HG02943 (cell line): Measurements from ENCODE around the gene ZMPSTE24.
A peak's percentile ranks its signal among the peaks of the same experiment; 100 is the strongest.
"Not testable (repeated sequence)": the region's sequence is repeated elsewhere in the genome, so short reads cannot be mapped to it uniquely, and the experiment has no call there.

Experiments used
- ATAC-seq: cut with Tn5 transposase; IDR thresholded peaks from one replicate; pipeline ENCODE4 v1.9.1; 2021; ENCODE audit warnings: mild to moderate bottlenecking, low read depth, moderate library complexity; ENCODE audit not compliant: unreplicated experiment

Gene ZMPSTE24

DNA sequence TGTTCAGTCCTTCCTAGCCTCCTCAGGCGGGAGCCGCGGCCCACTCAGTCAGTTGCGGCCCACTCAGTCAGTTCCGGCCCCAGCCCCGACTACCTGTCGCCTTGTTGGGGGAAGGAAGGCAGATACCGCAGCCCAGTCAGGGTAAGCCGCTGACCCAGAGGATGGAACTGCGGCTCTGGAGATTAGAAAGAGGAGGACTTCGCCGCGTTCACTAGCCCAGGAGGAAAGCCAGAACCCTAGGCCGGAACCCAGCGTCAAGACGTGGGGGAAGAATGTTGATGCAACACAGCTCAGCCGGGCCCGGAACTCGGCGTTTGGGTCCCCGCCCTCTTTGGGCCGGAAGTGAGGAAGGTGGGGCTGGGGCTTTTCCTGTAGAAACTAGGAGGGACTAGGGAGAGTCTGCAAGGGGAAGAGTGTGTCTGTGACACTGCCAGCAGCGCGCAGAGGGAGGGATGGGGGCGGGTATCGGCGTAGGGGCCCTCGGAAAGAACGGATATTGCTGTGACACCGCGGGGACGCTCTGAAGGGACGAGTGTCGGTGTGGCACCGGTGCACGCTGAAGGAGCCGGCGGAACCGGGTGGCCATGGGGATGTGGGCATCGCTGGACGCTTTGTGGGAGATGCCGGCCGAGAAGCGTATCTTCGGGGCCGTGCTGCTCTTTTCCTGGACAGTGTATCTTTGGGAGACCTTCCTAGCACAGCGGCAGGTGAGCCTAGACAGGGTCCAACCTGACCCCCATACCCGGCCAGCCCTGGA is at the start of gene ZMPSTE24:
ZMPSTE24 (plus strand) TSS at position 549 of the 757 bp plus-strand sequence; CDS start at position 585, 36 bp downstream.
- ATAC-seq: peak; percentile 87

DNA sequence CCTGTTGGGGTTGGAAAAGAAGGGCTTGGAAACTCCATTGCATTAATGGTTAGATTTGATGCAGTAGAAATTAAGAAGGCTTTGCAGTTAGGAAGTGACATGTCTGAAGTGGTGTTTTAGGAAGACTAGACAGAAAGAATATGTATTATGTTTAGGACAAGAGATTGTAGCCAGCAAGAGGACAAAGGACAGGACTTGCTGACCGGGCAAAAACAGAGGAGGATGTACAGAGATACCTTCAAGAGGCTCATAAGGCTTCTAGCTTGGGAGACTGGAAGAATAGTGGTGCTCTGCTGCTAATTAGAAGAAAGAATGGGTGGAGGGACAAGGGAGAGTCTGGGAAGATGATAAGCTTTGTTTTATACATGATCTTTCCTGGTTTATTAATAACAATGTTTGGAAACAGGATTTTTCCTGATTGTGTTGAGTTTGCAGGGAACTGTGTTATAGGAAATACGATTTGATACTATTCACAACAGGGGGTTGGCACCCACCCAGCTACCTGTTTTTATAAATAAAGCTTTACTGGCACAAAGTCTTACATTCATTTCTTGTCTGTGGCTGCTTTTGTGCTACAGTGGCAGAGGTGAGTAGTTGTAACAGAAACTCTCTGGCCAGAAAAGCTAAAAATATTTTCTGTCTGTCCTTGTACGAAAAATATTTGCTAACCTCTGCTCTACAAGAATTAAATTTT is 47.4 kb upstream of the ZMPSTE24 start:
- ATAC-seq: no peak

DNA sequence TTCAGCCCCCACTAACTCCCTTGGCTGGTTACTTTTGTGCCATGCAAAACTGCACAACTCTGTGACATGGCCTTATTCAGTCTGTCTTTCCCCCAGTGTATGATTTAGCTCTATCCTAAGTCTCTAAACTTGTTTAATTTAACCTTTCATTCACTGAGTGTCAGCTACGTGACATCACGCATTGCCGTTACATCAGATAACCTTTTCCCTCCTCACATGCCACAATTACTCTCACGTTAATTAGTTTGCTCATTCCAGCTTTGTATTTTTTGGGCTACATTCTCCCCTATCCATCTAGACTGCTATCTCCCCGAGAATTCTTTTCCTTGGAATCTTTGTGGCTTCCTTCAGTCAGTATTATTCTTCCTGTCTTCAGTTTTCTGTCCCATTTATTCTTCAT is 39.7 kb upstream of the ZMPSTE24 start:
- ATAC-seq: no peak

DNA sequence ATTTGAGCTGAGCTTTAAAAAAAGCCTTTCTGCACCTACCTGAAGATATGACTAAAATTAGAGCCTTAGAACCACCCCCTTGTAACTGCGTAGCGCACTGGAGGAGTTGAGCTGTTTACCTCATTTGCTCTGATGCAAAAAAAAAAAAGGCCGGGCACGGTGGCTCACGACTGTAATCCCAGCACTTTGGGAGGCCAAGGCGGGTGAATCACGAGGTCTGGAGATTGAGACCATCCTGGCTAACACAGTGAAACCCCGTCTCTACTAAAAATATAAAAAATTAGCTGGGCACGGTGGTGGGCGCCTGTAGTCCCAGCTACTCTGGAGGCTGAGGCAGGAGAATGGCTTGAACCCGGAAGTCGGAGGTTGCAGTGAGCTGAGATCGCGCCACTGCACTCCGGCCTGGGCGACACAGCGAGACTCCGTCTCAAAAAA is 36.5 kb upstream of the ZMPSTE24 start:
- not testable (repeated sequence) for ATAC-seq

DNA sequence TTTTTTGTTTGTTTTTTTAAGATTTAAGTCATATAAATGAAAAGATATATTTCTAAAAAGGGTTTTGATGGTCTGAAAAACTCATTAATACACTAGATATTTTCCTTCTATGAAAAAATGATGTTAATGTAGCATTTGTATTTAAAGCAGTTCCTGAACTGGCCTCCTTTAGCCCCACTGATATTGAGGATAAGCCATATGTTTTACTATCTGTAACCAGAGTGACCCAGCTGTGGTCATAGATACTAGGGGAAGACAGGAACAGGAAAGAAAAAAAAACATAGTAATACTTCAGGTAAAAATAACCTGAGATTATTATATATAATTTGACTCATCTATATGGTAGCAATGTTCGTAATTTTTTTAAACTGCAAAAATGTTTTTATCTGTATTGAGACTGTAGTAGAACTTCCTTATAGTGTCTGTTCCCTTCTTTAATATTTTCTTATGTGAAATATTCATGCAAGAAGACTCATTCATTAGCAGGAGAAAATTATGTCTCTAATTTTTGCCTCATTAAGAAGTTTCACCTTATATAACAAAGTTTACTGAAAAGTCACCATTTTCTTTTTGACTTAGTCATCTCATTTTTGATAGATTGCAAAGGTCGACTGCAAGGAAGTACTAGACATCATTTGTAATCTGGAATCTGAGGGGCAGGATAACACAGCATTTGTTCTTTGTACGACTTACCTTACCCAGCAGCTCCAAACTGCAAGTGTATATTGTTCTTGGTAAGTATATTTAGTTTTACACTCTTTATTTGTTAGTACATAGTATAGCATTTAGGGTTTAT is 35.9 kb upstream of the ZMPSTE24 start:
- no peak for ATAC-seq

DNA sequence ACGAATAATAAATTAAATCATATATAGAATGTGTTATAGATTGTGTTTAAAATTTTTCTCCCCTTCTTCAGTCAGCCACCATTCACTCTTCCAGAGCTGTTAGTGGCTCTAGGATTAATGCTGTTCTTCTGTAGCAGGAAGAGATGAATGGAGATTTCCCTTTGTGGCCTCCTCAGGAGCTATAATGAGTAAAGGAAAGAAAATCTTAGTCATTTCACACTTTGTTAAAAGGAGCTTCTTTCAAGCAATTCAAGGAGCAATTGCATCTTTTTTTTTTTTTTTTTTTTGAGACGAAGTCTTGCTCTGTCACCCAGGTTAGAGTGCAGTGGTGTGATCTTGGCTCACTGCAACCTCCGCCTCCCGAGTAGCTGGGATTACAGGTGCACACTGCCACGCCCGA is 34.0 kb upstream of the ZMPSTE24 start:
- ATAC-seq: no peak

DNA sequence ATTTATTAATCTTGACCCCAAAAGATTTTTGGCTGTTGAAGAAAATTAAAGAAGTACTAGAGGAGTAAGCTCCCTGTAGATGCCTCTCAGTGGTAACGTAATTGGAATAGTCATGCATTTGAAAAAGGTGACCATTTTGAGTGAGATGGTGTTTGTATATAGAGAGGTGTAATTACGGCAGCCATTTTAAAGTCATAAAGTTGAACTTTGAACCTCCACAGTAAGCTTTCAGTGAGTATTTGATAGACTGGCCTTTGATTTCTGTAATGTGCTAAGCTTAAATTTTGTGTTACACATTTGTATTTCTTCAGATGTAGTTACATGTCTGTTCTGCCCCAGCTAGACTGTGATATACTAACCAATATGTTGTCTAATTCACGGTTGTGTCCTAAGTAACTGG is 31.8 kb upstream of the ZMPSTE24 start:
- ATAC-seq: no peak

DNA sequence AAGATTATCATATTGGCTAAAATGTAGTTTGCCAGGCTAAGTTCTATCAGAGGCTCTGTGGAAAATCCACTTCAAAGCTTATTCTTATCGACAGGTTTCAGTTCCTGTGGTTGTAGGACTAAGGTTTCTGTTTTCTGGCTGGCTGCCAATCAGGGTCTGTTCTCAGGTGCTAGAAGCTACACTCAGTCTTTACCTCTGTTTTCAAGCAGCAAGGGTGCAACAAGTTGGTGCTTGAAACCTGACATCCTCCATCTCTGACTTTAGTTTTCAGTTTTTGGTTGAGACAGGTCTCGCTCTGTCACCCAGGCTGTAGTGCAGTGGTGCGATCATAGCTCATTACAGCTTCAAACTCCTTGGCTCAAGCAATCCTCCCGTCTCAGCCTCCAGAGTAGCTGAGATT is 25.6 kb upstream of the ZMPSTE24 start:
- peak; percentile 91 for ATAC-seq

DNA sequence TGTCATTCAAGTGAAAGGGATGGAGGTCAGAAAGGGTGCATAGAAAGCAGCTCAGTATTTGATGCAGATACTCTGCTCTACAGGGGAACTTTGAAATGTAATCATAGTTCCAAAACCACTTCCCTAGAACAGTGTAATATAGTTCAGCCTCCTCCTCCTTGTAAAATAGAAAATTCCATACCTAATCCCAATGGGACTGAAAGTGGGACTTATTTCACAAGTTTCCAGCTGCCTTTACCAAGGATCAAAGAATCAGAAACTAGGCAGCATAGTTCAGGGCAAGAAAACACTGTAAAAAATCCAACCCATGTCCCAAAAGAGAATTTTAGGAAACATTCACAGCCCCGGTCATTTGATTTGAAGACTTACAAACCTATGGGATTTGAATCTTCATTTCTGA is 18.4 kb upstream of the ZMPSTE24 start:
- no peak for ATAC-seq

DNA sequence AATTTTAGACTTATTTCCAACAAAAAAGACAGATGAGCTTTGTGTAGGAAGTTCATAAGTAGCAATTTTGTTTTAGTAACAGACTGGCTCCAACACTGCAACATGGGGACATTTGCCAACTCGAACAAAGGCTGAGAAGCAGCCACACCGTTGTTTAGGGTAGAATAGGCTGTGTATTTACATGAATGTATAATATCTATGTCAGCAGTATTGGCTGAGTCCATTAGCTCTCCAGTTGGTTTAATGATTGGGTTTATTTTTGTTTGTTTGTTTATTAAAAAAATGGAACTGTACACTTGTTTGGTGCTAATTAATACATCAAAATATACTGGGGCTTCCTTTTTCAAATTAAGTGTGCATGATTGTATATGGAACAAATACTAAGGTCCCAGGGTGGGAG is 17.6 kb upstream of the ZMPSTE24 start:
- ATAC-seq: no peak

DNA sequence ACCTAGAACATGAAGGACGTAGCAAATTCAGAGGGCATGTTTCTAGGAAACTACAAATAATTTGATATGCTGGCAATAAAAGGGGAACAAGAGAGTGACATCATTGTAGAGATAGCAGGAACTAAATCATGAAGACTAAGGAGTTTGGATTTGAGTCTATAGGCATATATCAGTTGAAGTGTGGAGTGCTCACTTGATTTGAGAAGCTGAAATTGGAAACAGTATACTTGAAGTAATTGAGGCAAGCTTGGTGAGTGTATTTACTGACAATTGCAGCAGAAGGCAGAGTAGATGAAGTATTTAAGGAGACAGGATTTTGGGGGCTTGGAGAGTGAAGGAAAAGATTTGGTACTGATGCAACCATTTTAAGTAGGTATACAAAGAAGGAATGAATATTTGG is 16.7 kb upstream of the ZMPSTE24 start:
- ATAC-seq: no peak

DNA sequence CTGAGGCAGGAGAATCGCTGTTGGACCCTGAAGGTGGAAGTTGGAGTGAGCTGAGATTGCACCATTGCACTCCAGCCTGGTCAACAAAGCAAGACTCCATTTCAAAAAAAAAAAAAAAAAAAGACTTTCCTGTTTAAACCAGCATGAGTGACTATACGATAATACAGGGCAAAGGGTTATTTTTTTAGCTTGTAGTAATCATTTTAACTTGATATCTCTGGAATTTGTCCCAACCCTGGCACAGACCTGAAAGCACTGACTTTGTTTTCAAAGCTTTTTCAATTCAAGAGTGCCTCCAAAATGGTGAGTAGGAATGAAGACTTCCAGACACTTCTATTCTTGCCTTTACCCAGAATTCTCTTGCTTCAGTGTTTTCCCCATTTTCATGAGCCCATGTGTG is 14.7 kb upstream of the ZMPSTE24 start:
- no peak for ATAC-seq

DNA sequence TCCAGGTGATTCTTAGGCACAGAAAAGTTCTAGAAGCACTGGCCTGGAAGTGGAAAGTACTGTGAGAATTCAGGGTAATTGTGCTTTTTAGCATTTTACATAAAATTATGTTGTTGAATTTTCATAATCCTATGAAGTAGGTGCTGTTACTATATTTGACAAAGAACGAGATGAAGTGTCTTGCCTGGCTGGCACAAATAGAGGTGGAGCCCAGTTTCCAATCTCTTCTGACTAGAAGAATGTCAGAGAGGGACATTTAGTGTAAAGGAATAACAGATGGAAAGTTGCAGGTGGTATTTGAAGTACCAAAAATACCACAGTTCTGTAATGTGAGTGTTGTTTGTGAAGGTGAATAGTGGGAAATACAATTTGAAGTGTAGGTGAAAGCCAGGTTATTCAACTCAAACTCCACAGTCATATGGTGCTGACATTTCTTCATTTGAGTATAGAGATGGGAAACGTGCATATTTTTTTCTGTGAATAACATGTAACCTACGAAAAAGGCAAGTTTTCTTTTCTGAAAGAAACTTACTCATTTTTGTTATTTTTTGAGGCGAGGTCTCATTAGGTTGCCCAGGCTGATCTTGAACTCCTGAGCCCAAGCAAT is 13.8 kb upstream of the ZMPSTE24 start:
- no peak for ATAC-seq

DNA sequence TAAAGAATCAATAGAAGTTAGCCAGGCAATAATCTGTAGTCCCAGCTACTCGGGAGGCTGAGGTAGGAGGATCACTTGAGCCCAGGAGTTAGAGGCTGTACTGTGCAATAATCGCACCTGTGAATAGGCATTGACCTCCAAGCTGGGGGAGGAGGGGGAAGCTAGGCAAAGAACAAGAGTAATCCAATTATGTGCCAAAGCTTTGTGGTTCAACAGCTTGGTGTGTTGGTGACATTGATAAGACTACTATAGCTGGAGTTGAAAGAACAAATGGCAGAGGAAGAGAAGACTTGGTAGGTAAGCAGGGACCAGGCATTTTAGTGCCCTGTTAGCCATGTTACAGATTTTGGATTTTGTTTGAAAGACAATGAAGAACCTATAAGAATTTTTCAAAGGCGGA is 12.3 kb upstream of the ZMPSTE24 start:
- no peak for ATAC-seq

DNA sequence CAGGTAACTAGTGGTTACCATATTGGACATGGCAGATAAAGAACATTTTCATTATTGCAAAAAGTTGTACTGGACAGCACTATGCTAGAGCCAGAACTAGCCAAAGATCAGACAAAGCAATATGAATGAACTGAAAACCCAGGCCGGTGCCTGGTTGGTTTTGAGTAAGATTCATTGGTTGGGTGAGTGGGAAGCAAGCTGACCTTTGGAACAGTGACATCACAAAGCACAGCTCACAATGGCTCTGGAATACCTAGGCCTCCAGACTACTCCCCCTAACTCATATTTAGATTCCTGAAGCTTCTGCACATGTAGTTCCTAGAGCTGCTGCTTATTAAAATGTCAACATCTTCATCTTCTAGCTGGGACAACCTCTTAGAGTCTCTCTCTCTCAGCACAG is 10.4 kb upstream of the ZMPSTE24 start, which contains the start of gene TMCO2:
TMCO2 (plus strand) TSS at position 283 of the 400 bp plus-strand sequence; CDS start at position 340, 57 bp downstream.
- no peak for ATAC-seq

DNA sequence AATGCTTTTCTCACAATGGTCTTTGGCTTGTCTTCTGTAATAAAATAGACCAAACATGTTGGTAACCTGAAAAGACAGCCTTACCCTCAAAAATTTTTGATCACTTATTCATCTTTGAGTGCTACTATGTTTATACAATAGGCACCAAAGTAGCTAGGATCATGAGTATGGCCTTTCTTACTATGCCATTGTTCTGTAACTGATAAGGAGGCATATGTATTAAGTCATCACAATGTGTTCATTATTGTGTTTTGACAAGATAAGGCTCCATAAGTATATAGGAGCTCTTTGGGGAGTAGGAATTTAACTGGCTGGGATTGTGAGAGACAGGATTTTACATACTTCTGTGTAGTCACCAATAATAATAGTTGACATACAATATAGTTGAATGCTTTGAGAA is 9.6 kb upstream of the ZMPSTE24 start:
- no peak for ATAC-seq

DNA sequence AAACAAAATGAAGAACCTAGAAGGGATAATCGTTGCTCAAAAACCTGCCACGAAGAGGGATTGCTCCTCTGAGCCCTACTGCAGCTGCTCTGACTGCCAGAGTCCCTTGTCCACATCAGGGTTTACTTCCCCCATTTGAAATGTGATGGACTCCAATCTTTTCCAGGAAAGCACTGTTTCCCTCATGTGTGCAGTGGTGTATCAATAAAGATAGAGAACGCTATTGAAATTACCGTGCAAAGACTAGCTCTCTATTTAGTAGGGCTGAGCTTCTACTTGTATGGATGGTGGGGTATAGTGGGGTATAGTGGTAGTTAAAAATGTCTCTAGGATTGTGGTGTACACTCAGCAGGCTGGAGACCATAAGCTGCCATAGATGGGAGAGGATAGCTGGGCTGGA is 6.6 kb upstream of the ZMPSTE24 start:
- ATAC-seq: no peak

DNA sequence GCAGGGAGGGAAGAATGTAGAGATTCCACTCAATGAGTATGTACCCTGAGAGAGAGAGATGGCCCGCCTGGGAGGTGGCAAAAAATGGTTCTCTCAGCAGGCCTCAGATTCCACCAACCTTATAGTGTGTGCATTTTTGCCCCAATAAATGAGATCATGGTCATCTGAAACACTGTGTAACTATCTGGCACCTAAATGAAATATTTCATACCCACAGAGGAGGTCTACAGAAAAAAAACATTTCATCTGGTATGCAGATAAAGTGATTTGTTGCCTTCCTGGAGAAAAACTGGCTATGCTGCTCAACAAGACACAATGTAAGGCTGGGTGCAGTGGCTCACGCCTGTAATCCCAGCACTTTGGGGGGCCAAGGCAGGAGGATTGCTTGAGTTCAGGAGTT is 5.4 kb upstream of the ZMPSTE24 start:
- ATAC-seq: no peak

DNA sequence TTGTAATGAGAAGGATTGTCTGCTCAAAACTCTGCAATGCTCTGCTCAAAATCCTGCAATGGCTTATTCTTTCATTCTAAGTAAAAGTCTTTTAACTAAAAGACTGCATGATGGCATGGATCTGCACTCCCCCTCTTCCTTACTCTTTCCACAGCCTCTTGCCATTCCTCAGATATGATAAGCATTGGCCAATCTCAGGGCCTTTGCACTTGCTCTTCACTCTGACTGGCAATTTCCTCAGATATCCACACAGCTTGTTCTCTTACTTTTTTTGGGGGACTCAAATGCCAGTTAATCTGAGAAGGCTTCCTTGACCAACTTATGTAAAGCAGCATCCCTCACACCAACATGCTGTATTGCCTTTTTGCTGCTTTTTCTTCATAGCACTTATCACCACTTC is 2.8 kb upstream of the ZMPSTE24 start:
- no peak for ATAC-seq

DNA sequence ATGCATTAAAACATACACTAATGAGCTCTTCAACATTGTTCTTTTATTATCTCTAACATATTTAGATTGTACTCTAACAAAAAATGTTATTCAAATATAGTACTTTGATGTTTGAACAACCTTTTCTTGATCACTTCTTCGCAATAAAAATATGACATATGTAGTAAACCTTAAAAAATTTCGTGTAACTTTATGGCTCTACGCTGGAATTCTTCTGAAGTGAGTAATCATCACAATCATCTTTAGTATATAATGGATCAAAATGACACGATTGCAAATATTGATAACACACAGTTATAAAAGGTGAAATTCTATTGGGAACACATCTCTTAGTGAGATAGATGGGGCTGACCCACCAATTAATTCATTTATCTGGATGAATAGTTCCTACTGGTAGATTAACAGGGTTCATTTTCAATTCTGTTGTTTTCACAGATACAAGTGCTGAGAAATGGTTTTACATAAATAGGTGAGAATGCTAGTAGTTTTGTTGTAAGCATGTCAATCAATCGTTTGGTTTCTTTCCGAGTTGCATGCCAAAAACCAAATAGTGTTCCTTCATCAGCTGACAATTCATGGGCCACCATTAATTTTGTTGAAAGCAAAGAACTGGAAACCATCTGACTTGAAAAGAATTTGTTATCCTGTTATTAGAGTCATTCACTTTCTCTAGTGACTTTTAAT is 1.5 kb upstream of the ZMPSTE24 start:
- ATAC-seq: no peak
